OCI-LY1 (cell line): ENCODE data around the gene TENM4.

Source experiments
- H2AFZ ChIP-seq: fragments of 200-600 bp; sonication (generic), shearing (Covaris generic); 2 replicates; pipeline ENCODE4 v1.6.0; 2014; ENCODE audit warnings: antibody characterized with exemption, mild to moderate bottlenecking, low read length
- H3F3A ChIP-seq: fragments of 200-600 bp; sonication (generic), shearing (Covaris generic); 2 replicates; pipeline ENCODE4 v1.6.0; 2014; ENCODE audit warnings: mild to moderate bottlenecking, antibody characterized with exemption, low read length, moderate library complexity; ENCODE audit not compliant: insufficient read depth
- H3K27ac ChIP-seq: fragments of 200-600 bp; sonication (generic); 2 replicates; pipeline ENCODE4 v1.5.1; 2014; ENCODE audit warnings: low read length, mixed run types, mild to moderate bottlenecking, low read depth; ENCODE audit not compliant: poor library complexity, severe bottlenecking
- H3K27me3 ChIP-seq: fragments of 200-600 bp; sonication (generic); 2 replicates; pipeline ENCODE4 v1.6.0; 2014; ENCODE audit warnings: antibody characterized with exemption, mild to moderate bottlenecking, low read length, moderate library complexity; ENCODE audit not compliant: insufficient read depth
- H3K36me3 ChIP-seq: fragments of 200-600 bp; sonication (generic); 2 replicates; pipeline ENCODE4 v1.6.1; 2014; ENCODE audit warnings: mild to moderate bottlenecking, antibody characterized with exemption, low read length, moderate library complexity, mixed read lengths; ENCODE audit not compliant: insufficient read depth
- H3K4me1 ChIP-seq: fragments of 200-600 bp; sonication (generic); 2 replicates; pipeline ENCODE4 v1.5.1; 2014; ENCODE audit warnings: mild to moderate bottlenecking, low read length, moderate library complexity; ENCODE audit not compliant: insufficient read depth, severe bottlenecking
- H3K4me2 ChIP-seq: fragments of 200-600 bp; sonication (generic), shearing (Covaris generic); 2 replicates; pipeline ENCODE4 v1.6.1; 2014; ENCODE audit warnings: low read length
- H3K4me3 ChIP-seq: fragments of 200-600 bp; sonication (generic); 2 replicates; pipeline ENCODE4 v1.5.1; 2014; ENCODE audit warnings: low read length, low read depth, mild to moderate bottlenecking, mixed read lengths; ENCODE audit not compliant: poor library complexity, severe bottlenecking
- H3K79me2 ChIP-seq: fragments of 200-600 bp; shearing (Covaris generic); 2 replicates; pipeline ENCODE4 v1.6.1; 2016; ENCODE audit warnings: mixed run types, low read length, mixed read lengths; ENCODE audit not compliant: insufficient read depth
- H3K9ac ChIP-seq: fragments of 200-600 bp; sonication (generic), shearing (Covaris generic); 2 replicates; pipeline ENCODE4 v1.6.1; 2014; ENCODE audit warnings: mild to moderate bottlenecking, low read length, mixed read lengths
- H3K9me2 ChIP-seq: fragments of 200-600 bp; sonication (generic), shearing (Covaris generic); 2 replicates; pipeline ENCODE4 v1.6.1; 2014; ENCODE audit warnings: low read depth, mild to moderate bottlenecking, low read length, mixed read lengths
- H3K9me3 ChIP-seq: fragments of 200-600 bp; shearing (Covaris generic); 2 replicates; pipeline ENCODE4 v1.6.1; 2014; ENCODE audit warnings: low read length, mixed read lengths
- H4K20me1 ChIP-seq: fragments of 200-600 bp; sonication (generic), shearing (Covaris generic); 2 replicates; pipeline ENCODE4 v1.6.0; 2016; ENCODE audit warnings: mild to moderate bottlenecking, low read length; ENCODE audit not compliant: insufficient read depth
- CTCF ChIP-seq: fragments of 200-600 bp; sonication (generic), shearing (Covaris generic); IDR thresholded peaks from 2 replicates; pipeline ENCODE4 v1.5.1; 2017; ENCODE audit warnings: mild to moderate bottlenecking, antibody characterized with exemption, low read length, moderate library complexity, mixed read lengths
- EZH2 ChIP-seq: fragments of 200-600 bp; sonication (generic), shearing (Covaris generic); IDR thresholded peaks from 2 replicates; pipeline ENCODE4 v1.8.0; 2017; ENCODE audit warnings: borderline replicate concordance, mixed run types, mild to moderate bottlenecking, antibody characterized with exemption, low read length, moderate library complexity, mixed read lengths

Gene TENM4

GRCh38 chr11:78715639-78716311 lies 725.1 kb downstream of the TENM4 start:
- Histone ChIP-seq H3K4me1 (no peaks in the 10 kb centered on the region), H3K27ac (no peak overlapping the region), H2AFZ (no peak overlapping the region), H3K79me2 (no peaks in the 10 kb centered on the region), H3K27me3 (no peaks in the 10 kb centered on the region), H3F3A (no peaks in the 10 kb centered on the region), H3K9me3 (no peaks in the 10 kb centered on the region), H3K9me2 (no peaks in the 10 kb centered on the region), H3K36me3 (no peaks in the 10 kb centered on the region), H3K4me3 (no peak overlapping the region), H4K20me1 (no peaks in the 10 kb centered on the region), H3K9ac (no peak overlapping the region), H3K4me2 (no peak overlapping the region)
- TF ChIP-seq EZH2 = no peak
- TF ChIP-seq CTCF = peak; percentile 83

- Histone ChIP-seq H3K79me2 (no peaks in the 10 kb centered on the region), H3K27me3 (no peaks in the 10 kb centered on the region), H3K9me3 (no peaks in the 10 kb centered on the region), H3K36me3 (no peaks in the 10 kb centered on the region), H4K20me1 (no peaks in the 10 kb centered on the region), H3F3A (no peaks in the 10 kb centered on the region), H3K4me2 (no peak overlapping the region), H3K4me3 (no peak overlapping the region), H3K27ac (no peak overlapping the region), H3K4me1 (no peaks in the 10 kb centered on the region), H3K9ac (no peak overlapping the region), H2AFZ (no peak overlapping the region), H3K9me2 (no peaks in the 10 kb centered on the region)
- TF ChIP-seq CTCF (no peak), EZH2 (no peak)
Measured at GRCh38 chr11:78714539-78714938, 726.3 kb downstream of the TENM4 start.

- H4K20me1 ChIP-seq = no peaks in the 10 kb centered on the region
- TF ChIP-seq EZH2 = no peak
- TF ChIP-seq CTCF = no peak
- no peaks in the 10 kb centered on the region for H3K9me3 ChIP-seq
- no peak overlapping the region for H3K4me3 ChIP-seq
- no peaks in the 10 kb centered on the region for H3K27me3 ChIP-seq
- H3K9me2 ChIP-seq = no peaks in the 10 kb centered on the region
- no peak overlapping the region for H3K4me2 ChIP-seq
- no peaks in the 10 kb centered on the region for H3F3A ChIP-seq
- no peak overlapping the region for H2AFZ ChIP-seq
- no peak overlapping the region for H3K9ac ChIP-seq
- H3K36me3 ChIP-seq = no peaks in the 10 kb centered on the region
- no peak overlapping the region for H3K27ac ChIP-seq
- no peaks in the 10 kb centered on the region for H3K4me1 ChIP-seq
- H3K79me2 ChIP-seq = no peaks in the 10 kb centered on the region
Measured at GRCh38 chr11:78711735-78712134, 729.1 kb downstream of the TENM4 start.
